Mucosa of stomach (tissue), 1 donor: ENCODE results near the gene ABCB9.
A peak's percentile ranks its signal among the peaks of the same experiment; 100 is the strongest.
"Not testable (repeated sequence)": the region's sequence is repeated elsewhere in the genome, so short reads cannot be mapped to it uniquely, and the experiment has no call there.

ENCODE experiments used
- H3K27me3 ChIP-seq: one replicate; pipeline ENCODE4 v1.7.0; 2013; ENCODE audit warnings: mild to moderate bottlenecking, low read length; ENCODE audit not compliant: control insufficient read depth, insufficient read depth
- H3K36me3 ChIP-seq: one replicate; pipeline ENCODE4 v1.7.0; 2013; ENCODE audit warnings: low read length; ENCODE audit not compliant: control insufficient read depth, insufficient read depth
- H3K4me1 ChIP-seq: one replicate; pipeline ENCODE4 v1.7.0; 2013; ENCODE audit warnings: mild to moderate bottlenecking, low read length; ENCODE audit not compliant: control insufficient read depth, insufficient read depth
- H3K4me3 ChIP-seq: one replicate; pipeline ENCODE4 v1.7.0; 2013; ENCODE audit warnings: low read length
- H3K9ac ChIP-seq: one replicate; pipeline ENCODE4 v1.7.0; 2013; ENCODE audit warnings: mild to moderate bottlenecking, low read length, moderate library complexity
- H3K9me3 ChIP-seq: one replicate; pipeline ENCODE4 v1.7.0; 2013; ENCODE audit warnings: mild to moderate bottlenecking, low read length, moderate library complexity; ENCODE audit not compliant: control insufficient read depth
- donor health status: Pancreatic carcinoma.

The ABCB9 gene

DNA sequence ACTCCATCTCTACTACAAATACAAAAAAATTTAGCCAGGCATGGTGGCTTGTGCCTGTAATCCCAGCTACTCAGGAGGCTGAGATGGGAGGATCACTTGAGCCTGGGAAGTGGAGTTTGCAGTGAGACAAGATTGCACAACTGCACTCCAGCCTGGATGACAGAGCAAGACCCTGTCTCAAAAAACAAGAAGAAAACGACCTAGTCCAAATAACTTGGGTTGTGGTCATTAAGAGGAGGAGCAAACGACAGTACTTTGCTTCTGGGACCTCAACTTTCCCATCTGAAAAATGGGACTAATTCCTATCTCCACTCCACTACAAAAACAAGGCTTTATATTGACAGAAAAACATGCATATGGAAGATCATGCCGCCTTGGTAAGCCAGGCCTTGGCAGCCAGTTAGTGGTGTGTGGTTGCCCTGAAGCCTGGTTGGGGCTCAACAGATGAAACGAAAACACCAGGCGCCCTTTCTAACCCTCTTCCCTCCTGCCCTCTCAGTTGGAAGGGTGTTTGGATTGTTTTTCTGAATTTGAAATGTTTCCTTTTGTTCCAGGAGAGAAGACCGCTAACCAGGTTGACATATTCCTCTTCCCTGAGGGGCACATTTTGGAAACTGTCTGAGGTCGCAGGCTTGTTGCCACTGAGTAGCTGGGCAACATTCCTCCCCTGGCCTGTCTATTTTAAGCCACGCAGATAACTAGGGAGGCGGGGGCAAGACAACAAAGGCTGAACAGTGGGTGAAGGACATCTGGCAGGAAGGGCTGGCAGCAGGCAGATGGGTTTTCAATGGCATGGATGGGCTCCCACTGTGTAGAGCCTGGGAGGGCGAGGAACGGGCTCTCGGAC lies 56.6 kb downstream of the ABCB9 start:
- Histone ChIP-seq H3K4me1 (peaks cover 8% of the 10 kb centered on the region), H3K9ac (no peak overlapping the region), H3K4me3 (no peak overlapping the region), H3K9me3 (no peaks in the 10 kb centered on the region), H3K27me3 (no peaks in the 10 kb centered on the region), H3K36me3 (no peaks in the 10 kb centered on the region)

- H3K4me1 ChIP-seq, result peaks cover 8% of the 10 kb centered on the region
- H3K9ac ChIP-seq, result no peak overlapping the region
- no peaks in the 10 kb centered on the region for H3K27me3 ChIP-seq
- no peaks in the 10 kb centered on the region for H3K9me3 ChIP-seq
- H3K36me3 ChIP-seq, result no peaks in the 10 kb centered on the region
- no peak overlapping the region for H3K4me3 ChIP-seq
These were observed 57.3 kb downstream of the ABCB9 start for GRCh38 chr12:122908915-122909314.

DNA sequence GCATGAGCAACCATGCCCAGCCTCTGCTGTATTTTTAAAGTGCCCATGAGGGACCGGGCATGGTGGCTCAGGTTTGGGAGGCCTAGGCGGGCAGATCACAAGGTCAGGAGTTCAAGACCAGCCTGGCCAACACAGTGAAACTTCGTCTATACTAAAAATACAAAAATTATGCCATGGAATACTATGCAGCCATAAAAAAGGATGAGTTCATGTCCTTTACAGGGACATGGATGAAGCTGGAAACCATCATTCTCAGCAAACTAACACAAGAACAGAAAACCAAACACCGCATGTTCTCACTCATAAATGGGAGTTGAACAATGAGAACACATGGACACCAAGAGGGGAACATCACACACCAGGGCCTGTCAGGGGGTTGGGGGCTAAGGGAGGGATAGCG lies 61.0 kb downstream of the ABCB9 start:
- not testable (repeated sequence) for H3K4me3 ChIP-seq, H3K9ac ChIP-seq, H3K36me3 ChIP-seq, H3K27me3 ChIP-seq, H3K9me3 ChIP-seq
- peaks cover 13% of the 10 kb centered on the region for H3K4me1 ChIP-seq

DNA sequence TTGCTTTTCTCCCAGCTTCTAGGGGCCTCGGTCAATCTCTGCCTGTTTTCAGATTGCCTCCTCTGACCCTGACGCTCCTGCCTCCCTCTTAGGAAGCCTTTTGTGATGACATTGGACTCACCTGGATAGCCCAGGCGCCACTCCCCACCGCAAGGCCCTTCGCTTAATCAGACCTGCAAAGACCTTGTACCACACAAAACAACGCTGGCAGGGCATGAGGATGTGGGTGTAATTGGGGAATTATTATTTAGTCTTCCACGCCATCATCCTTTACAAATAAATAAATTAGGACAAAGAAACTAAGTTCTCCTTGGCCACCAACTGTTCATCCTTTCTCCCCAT lies 62.6 kb downstream of the ABCB9 start:
- peaks cover 13% of the 10 kb centered on the region for H3K4me1 ChIP-seq
- no peaks in the 10 kb centered on the region for H3K27me3 ChIP-seq
- no peaks in the 10 kb centered on the region for H3K9me3 ChIP-seq
- no peak overlapping the region for H3K4me3 ChIP-seq
- no peak overlapping the region for H3K9ac ChIP-seq
- H3K36me3 ChIP-seq, result no peaks in the 10 kb centered on the region

GRCh38 chr12:122902854-122903692 lies 63.2 kb downstream of the ABCB9 start:
- Histone ChIP-seq H3K9me3 (no peaks in the 10 kb centered on the region), H3K36me3 (no peaks in the 10 kb centered on the region), H3K9ac (no peak overlapping the region), H3K4me1 (peaks cover 13% of the 10 kb centered on the region), H3K4me3 (no peak overlapping the region), H3K27me3 (no peaks in the 10 kb centered on the region)

DNA sequence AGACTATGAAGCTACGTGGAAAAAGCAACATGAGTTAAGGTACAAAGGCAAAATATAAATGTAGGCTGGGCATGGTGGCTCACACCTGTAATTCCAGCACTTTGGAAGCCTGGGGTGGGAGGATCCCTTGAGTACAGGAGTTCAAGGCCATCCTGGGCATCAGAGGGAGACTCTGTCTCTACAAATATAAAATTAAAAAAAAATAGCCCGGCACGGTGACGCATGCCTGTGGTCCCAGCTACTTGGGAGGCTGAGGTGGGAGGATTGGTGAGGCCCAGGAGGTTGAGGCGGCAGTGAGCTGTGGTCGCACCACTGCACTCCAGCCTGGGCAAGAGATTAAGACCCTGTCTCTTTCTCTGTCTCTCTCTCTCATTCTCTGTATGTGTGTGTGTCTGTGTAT lies 66.4 kb downstream of the ABCB9 start:
- Histone ChIP-seq H3K9me3 (no peaks in the 10 kb centered on the region), H3K9ac (no peak overlapping the region), H3K4me1 (peaks cover 15% of the 10 kb centered on the region), H3K27me3 (no peaks in the 10 kb centered on the region), H3K36me3 (no peaks in the 10 kb centered on the region), H3K4me3 (no peak overlapping the region)

DNA sequence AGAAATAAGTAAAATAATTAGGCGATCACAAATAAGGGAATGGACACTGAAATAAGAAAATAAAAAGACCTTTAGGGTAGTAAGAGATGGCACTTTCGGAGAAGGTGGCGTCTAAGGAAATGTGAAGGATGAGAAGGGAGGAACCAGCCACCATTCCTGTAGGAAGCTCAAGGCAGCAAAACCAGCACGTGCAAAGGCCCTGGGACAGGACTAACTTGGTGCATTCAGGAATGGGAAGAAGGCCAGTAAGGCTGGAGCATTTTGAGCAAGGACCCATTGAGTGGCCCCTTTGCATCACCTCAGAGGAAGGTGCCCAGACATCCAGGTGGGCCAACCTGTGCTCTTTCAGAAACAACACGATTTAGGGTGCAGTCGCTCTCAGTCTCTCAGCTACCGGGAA lies 69.6 kb downstream of the ABCB9 start:
- peaks cover 33% of the 10 kb centered on the region for H3K4me1 ChIP-seq
- no peak overlapping the region for H3K9ac ChIP-seq
- no peak overlapping the region for H3K4me3 ChIP-seq

GRCh38 chr12:122895704-122896636 lies 70.3 kb downstream of the ABCB9 start, which contains the start of gene VPS37B:
VPS37B (minus strand) TSS chr12:122896124; CDS start chr12:122896062, 62 bp downstream.
- no peaks in the 10 kb centered on the region for H3K36me3 ChIP-seq
- peak within 1 kb of the TSS; percentile 96 for H3K4me3 ChIP-seq
- no peaks in the 10 kb centered on the region for H3K27me3 ChIP-seq
- no peaks in the 10 kb centered on the region for H3K9me3 ChIP-seq
- peaks cover 39% of the 10 kb centered on the region for H3K4me1 ChIP-seq
- H3K9ac ChIP-seq, result peak within 1 kb of the TSS; percentile 100

More for the DNA sequence above, 69.6 kb downstream of the ABCB9 start:
- Histone ChIP-seq H3K36me3 (no peaks in the 10 kb centered on the region), H3K9me3 (no peaks in the 10 kb centered on the region), H3K27me3 (no peaks in the 10 kb centered on the region)

- Histone ChIP-seq H3K27me3 (no peaks in the 10 kb centered on the region), H3K36me3 (no peaks in the 10 kb centered on the region), H3K4me1 (peaks cover 46% of the 10 kb centered on the region), H3K9ac (peak overlapping the region; percentile 100), H3K9me3 (no peaks in the 10 kb centered on the region), H3K4me3 (peak overlapping the region; percentile 96)
These were observed 71.0 kb downstream of the ABCB9 start for GRCh38 chr12:122895320-122895703.

DNA sequence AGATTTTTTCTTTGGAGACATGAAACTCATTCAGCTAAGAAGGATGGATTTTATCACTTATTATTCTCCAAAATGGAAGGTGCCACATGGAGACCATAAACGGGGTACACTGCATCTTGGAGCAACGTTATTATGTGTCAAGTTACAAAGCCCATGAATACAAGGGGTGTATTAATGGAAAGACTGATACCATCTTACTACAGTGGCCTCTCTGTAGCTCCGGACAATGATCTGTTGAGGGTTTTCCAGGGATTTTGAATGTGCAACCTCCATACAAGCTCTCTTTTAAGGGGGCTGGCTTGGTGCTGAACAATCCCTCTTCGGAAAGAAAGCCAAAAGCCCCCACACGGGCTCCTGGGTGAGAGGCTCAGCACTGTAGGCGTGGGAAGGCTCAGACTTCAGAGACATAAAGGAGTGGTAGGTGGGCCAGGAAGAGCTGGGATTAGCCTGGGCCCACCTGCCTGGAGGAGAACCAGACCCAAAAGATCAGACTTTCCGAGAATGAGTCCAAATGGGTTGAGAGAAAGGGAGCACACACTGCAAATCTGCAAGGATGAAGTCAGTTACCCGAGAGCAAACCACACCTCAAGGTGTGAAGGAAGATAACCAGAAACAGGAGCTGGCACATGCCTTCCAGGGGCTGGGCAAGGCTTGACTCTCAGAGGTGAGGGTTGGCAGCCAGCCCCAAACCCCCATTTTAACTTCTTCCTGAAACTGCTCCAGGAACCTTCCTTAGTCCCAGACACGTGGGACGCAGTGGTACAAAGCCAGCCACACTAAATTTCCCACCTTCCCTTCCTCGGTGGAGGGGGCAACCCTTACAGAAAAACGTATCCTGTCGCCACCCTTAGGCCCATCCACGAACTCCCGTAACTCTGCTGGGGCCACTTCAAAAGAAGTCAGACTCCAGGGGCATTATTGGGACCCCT lies 71.8 kb downstream of the ABCB9 start:
- H3K9ac ChIP-seq, result peak overlapping the region; percentile 100
- H3K4me3 ChIP-seq, result peak overlapping the region; percentile 96
- H3K36me3 ChIP-seq, result no peaks in the 10 kb centered on the region
- H3K9me3 ChIP-seq, result no peaks in the 10 kb centered on the region
- peaks cover 54% of the 10 kb centered on the region for H3K4me1 ChIP-seq
- no peaks in the 10 kb centered on the region for H3K27me3 ChIP-seq
